Measurements from ENCODE around the gene MRPS18C. TPM values are rescaled to one million over a fixed set of nuclear protein-coding genes. Genes with fewer than 3 reads are reported as not detected.
"Not testable (repeated sequence)": the region's sequence is repeated elsewhere in the genome, so short reads cannot be mapped to it uniquely, and the experiment has no call there.

The MRPS18C gene
- total RNA-seq, 1 experiment from 2014 or later, result 60.3 TPM

DNA sequence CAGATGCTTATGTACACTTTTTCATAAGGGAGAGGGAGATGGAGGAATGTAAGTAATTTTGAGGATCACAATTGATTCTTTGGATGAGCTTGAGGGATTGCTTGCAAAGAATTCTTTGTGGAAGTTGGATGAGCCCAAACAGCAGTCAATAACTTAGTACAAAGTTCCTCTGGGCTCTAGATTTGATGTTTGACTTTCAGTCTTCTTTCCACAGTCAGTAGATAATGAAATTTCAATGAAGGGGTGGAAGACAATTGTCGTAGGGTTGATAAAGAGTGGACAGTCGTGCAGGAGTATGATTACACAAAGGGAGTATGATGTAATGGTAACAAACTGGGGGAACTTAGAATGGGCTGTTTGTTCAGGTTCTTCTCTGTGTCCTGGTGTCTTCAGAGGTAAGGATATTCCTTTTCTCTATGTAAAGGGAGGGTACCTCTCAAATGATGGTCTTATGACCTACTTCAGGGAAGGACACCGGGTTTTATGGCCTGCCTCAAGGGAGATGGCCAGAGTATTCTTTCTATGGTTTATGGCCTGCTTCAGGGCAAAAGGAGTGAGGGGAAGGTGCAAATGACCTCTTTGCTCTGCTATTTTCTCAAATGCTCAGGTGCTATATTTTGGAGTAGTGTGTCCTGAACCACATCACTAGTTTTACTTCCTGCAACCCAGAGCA is 30.7 kb downstream of the MRPS18C start:
- no peak for ATAC-seq
- POLR2A ChIA-PET, result no interaction called here
- CTCF ChIA-PET, result no interaction called here
- peaks cover 4% of the 10 kb centered on the region; the same call in 1 of the 2 replicates for H3K36me3 Mint-ChIP-seq
- peaks cover 11% of the 10 kb centered on the region for H3K4me1 Mint-ChIP-seq
- no peak overlapping the region for H3K4me3 Mint-ChIP-seq
- no peaks in the 10 kb centered on the region for H3K9me3 Mint-ChIP-seq
- H3K27ac Mint-ChIP-seq, result no peak overlapping the region
- no peak for DNase-seq (ENCODE audit: low spot score)
- 0 out of 2 replicates have a peak, but pooled peaks have one; percentile 36 for TF ChIP-seq GABPB1 (CRISPR knock-in tag; IDR thresholded peaks at IDR 0.05)
- TF ChIP-seq, protein P1, sequence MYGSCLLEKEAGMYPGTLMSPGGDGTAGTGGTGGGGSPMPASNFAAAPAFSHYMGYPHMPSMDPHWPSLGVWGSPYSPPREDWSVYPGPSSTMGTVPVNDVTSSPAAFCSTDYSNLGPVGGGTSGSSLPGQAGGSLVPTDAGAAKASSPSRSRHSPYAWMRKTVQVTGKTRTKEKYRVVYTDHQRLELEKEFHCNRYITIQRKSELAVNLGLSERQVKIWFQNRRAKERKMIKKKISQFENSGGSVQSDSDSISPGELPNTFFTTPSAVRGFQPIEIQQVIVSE (CRISPR knock-in tag; IDR thresholded peaks at IDR 0.05; ENCODE audit: borderline replicate concordance), result no peak
- H3K27me3 Mint-ChIP-seq (ENCODE audit: low read depth), result peaks cover 9% of the 10 kb centered on the region

DNA sequence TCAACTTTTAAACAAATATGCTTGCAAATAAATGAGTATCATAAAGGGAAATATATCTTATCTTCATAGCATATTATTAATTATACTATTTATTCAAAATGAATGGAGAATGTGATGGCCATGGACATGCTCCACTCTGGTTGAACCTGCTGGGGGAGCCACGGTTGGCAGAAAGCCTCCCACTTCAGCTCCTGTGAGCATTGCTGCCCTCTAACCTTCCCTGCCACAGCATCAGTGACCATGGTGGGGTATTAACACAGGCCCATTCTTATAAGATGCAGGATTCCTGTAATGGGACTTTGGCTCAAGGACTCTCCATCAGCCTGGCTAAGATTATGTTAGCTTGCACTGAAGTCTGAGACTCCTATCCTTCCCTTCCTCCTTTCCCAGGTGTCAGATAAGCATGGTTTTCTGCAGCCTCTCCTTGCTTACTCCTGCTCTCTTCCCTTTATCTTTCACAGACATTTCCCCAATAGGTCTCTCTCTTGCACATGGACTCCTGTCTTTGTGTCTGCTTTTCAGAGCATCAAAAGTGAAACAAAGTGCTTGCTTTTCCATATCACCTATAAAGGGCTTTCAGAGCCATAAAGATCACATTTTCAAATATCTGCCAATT is 34.0 kb downstream of the MRPS18C start:
- CTCF ChIA-PET, result interaction anchor here (1.0 to 1.8 kb wide), 4 partner anchors 19 to 503 kb away, joined by 3 to 7 read pairs (median 3); partner anchors contain the start of gene COQ2
- H3K36me3 Mint-ChIP-seq, result no peaks in the 10 kb centered on the region
- peaks cover 4% of the 10 kb centered on the region; the same call in 1 of the 2 replicates for H3K4me1 Mint-ChIP-seq
- H3K4me3 Mint-ChIP-seq, result no peak overlapping the region
- POLR2A ChIA-PET, result no interaction called here
- no peak overlapping the region for H3K27ac Mint-ChIP-seq
- ATAC-seq, result no peak
- no peaks in the 10 kb centered on the region; the same call in 1 of the 2 replicates for H3K27me3 Mint-ChIP-seq (ENCODE audit: low read depth)
- peak; percentile 17 for DNase-seq (ENCODE audit: low spot score)
- no peaks in the 10 kb centered on the region for H3K9me3 Mint-ChIP-seq
- TF ChIP-seq, protein P2, sequence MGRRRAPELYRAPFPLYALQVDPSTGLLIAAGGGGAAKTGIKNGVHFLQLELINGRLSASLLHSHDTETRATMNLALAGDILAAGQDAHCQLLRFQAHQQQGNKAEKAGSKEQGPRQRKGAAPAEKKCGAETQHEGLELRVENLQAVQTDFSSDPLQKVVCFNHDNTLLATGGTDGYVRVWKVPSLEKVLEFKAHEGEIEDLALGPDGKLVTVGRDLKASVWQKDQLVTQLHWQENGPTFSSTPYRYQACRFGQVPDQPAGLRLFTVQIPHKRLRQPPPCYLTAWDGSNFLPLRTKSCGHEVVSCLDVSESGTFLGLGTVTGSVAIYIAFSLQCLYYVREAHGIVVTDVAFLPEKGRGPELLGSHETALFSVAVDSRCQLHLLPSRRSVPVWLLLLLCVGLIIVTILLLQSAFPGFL (CRISPR knock-in tag; IDR thresholded peaks at IDR 0.05; ENCODE audit: borderline replicate concordance), result no peak
- TF ChIP-seq, protein P3, sequence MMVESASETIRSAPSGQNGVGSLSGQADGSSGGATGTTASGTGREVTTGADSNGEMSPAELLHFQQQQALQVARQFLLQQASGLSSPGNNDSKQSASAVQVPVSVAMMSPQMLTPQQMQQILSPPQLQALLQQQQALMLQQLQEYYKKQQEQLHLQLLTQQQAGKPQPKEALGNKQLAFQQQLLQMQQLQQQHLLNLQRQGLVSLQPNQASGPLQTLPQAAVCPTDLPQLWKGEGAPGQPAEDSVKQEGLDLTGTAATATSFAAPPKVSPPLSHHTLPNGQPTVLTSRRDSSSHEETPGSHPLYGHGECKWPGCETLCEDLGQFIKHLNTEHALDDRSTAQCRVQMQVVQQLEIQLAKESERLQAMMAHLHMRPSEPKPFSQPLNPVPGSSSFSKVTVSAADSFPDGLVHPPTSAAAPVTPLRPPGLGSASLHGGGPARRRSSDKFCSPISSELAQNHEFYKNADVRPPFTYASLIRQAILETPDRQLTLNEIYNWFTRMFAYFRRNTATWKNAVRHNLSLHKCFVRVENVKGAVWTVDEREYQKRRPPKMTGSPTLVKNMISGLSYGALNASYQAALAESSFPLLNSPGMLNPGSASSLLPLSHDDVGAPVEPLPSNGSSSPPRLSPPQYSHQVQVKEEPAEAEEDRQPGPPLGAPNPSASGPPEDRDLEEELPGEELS (CRISPR knock-in tag; IDR thresholded peaks at IDR 0.05), result no peak

DNA sequence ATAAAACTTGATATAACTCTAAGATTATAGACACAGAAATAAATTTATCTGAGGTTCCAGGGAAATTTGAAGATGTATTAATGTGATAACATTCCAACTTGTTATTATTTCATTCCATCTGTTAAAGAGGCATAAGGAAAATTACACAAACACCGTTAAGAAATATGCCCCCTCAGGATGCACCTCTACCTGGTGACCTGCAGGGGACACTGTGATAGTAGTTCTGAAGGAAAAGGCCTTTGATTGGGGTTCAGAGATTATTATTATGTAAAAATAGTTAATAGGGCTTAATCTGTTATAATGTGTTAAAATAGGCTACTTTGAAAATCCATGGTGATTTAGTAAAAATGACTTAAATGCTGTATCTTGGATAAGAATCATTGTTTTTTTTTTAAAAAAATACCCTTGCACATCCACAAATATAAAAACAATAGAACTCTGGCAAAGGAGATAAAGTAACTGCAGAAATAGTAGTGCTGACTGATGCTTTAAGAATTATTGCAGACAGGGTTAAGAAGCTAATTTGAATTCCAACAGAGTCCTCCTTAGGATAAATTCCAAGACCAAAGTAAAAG is 35.1 kb downstream of the MRPS18C start:
- ATAC-seq (peak; percentile 62), DNase-seq (ENCODE audit: low spot score) (no peak)
- no peak overlapping the region for H3K4me3 Mint-ChIP-seq
- CTCF ChIA-PET, result interaction anchor here (1.0 to 1.8 kb wide), 4 partner anchors 18 to 502 kb away, joined by 3 to 7 read pairs (median 3); partner anchors contain the start of gene COQ2
- TF ChIP-seq TEAD1 (CRISPR knock-in tag; IDR thresholded peaks at IDR 0.05), result no peak
- TF ChIP-seq, protein P4, sequence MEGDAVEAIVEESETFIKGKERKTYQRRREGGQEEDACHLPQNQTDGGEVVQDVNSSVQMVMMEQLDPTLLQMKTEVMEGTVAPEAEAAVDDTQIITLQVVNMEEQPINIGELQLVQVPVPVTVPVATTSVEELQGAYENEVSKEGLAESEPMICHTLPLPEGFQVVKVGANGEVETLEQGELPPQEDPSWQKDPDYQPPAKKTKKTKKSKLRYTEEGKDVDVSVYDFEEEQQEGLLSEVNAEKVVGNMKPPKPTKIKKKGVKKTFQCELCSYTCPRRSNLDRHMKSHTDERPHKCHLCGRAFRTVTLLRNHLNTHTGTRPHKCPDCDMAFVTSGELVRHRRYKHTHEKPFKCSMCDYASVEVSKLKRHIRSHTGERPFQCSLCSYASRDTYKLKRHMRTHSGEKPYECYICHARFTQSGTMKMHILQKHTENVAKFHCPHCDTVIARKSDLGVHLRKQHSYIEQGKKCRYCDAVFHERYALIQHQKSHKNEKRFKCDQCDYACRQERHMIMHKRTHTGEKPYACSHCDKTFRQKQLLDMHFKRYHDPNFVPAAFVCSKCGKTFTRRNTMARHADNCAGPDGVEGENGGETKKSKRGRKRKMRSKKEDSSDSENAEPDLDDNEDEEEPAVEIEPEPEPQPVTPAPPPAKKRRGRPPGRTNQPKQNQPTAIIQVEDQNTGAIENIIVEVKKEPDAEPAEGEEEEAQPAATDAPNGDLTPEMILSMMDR (IDR thresholded peaks at IDR 0.05), result peak; percentile 77
- no peaks in the 10 kb centered on the region; the same call in 1 of the 2 replicates for H3K27me3 Mint-ChIP-seq (ENCODE audit: low read depth)
- H3K36me3 Mint-ChIP-seq, result no peaks in the 10 kb centered on the region
- POLR2A ChIA-PET, result no interaction called here
- no peaks in the 10 kb centered on the region for H3K4me1 Mint-ChIP-seq
- H3K27ac Mint-ChIP-seq, result no peak overlapping the region
- H3K9me3 Mint-ChIP-seq, result no peaks in the 10 kb centered on the region

DNA sequence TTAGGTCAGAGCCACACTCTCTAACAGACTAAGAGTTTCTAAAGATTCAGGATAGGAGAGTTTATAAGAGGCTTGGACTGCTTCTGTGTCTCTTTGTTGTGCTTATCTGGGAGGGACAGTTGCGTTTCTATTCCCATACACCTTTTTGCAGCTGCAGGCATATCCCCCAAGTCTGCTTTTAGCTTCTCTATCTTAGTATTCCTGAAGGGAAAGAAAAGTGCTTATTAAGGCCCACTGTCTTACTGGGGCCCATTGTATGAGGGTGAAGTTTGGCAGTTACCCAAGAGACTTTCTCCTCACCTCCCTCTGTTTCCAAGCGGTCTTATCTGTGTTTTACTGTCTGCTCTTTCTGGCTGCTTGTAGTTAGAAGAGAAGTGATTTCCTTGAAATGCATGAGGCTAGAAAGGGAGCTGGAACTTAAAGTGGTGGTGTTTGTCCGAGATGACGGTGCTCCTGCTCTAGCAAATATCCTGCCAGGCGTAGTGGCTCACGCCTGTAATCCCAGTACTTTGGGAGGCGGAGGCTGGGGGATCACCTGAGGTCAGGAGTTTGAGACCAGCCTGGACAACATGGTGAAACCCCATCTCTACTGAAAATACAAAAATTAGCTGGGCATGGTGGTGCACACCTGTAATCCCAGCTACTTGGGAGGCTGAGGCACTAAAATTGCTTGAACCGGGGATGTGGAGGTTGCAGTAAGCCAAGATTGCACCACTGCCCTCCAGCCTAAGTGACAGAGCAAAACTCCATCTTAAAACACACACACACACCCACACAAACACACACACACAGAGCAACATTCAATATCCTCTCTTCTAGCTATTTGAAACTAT is 40.4 kb downstream of the MRPS18C start:
- H3K27ac Mint-ChIP-seq; H3K4me1 Mint-ChIP-seq; H3K9me3 Mint-ChIP-seq; ATAC-seq; CTCF ChIA-PET; POLR2A ChIA-PET; H3K4me3 Mint-ChIP-seq; H3K27me3 Mint-ChIP-seq (ENCODE audit: low read depth); H3K36me3 Mint-ChIP-seq; DNase-seq (ENCODE audit: low spot score): not testable (repeated sequence)
